Left kidney (tissue), 2 donors: ENCODE measurements around the gene FREY1. TPM values are rescaled to one million over a fixed set of nuclear protein-coding genes. Genes with fewer than 3 reads are reported as not detected.

Source experiments
- DNase-seq: peaks from one replicate; pipeline ENCODE4 v3.0.0-alpha.2; 2013
- polyA plus RNA-seq: library from polyadenylated mRNA; unstranded; fragments of 120-200 nt; gene quantifications from one replicate; pipeline ENCODE4 v1.2.1, GENCODE V29; 2013; ENCODE audit not compliant: insufficient read length

The FREY1 gene
- polyA plus RNA-seq, 1 donor, result 0.18 TPM

DNA sequence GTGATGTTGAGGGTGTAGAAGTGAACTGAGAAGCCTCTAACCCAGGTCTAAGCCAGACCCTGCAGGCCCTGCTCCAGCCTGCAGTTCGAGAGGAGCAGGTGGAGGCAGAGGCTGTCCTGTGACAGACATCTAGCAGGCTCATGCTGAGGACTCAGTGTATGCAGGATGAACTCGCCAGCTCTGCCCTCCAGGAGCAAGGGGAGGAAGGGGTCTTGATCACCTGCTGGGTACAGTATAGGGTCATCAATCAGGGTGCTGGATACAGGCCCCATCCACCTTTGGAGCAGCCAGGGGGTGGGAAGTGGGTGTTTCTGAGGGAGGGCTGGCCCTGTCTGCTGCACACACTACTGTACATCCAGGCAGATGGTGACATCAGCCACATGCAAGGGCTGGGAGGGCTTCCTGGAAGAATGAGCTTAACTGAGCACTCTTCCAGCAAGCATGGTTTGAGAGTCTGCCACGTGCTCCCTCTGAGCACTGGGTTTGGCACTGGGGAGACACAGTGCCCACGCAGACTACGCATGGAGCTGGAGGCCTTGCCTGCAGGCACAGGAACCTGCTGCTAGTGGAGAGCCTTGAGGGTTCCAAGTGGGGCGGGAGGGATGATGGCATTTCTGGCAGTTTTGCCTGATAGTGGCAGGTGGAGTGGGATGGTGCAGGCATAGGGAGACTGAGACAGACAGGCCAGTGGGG is 12.4 kb downstream of the FREY1 start:
- DNase-seq, result no peak

DNA sequence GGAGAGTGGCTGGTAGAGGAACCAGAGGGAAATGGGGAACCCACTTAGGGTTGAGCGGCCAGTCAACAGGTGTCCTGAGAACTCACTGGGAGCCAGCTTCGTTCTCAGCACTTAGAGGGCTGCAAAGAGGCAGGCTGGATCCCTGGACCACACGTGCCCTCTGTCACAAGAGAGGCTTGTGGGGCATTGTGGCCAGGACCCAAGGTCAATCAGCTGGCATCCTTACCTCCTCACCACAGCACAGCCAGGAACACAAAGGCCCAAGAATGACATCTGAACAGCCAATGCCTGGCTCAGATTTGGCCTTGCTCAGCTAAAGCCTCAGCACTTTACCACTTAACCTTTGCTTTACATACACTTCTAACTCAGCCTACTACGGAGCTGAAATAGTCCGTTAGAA is 14.2 kb downstream of the FREY1 start:
- no peak for DNase-seq

DNA sequence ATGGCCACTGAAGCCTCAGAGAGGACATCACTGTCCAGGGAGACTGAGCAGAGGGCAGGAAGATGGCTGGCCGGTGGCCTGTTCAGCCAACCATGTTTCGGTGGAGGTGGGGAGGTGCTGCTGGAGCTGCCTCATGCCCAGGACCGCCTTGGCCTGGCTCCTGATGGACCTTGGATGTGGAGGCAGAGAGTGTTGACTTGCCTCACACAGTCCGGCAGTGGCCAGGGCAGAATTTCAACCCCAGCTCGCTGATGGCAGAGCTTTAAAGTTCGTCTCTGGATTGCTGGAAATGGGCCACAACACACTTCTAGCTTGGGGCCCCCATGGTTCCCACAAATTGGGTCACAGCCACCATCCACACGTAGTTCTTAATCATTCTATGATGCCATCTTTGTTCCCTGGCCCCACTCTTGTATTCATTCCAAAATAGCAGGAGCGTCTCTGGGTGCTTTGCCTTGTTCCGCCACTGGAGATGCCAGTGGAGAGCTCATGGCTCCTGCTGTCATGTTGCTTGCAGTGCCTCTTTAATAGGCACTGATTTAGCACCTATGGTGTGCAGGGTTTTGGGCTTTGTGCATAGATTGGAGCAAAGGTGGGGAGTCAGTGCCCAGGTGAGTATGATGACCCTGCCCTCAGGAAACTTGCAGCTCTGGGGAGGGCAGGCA is 16.1 kb downstream of the FREY1 start:
- no peak for DNase-seq

DNA sequence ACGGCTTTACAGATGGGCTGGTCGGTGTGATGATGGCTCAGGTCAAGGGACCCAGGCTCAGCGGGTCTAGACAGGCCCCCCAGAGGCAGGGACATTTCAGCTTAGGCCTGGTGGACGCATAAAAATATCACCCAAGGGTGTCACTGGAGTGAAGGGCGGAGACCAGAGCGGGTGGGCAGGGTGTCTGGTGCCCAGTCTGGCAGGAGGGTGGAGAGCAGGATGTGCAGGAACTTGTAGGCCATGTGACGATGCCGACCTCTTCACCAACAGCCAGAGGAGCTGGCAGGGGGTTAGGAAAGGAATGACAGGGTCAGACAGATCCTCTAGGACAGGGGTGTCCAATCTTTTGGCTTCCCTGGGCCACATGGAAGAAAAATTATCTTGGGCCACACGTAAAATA is 17.1 kb downstream of the FREY1 start:
- DNase-seq, result no peak

DNA sequence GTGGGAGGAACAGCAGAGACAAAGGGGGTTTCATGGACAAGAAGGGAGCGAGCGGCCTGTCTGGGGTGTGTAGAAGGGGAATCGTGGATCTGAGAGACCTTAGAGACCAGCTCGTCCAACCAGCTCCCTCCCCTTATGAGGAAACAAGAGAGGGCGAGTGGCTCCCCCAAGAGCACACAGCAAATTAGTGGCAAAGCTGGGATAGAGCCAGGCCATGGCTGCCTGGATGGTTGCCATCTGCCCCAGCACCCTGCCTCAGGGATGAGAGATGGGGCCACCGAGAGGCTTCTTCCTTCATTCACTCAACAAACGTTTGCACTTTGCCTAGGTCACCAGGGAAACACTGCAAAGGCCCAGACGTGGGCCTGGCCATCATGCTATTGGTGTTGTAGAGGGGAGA is 17.5 kb downstream of the FREY1 start:
- DNase-seq, result no peak

DNA sequence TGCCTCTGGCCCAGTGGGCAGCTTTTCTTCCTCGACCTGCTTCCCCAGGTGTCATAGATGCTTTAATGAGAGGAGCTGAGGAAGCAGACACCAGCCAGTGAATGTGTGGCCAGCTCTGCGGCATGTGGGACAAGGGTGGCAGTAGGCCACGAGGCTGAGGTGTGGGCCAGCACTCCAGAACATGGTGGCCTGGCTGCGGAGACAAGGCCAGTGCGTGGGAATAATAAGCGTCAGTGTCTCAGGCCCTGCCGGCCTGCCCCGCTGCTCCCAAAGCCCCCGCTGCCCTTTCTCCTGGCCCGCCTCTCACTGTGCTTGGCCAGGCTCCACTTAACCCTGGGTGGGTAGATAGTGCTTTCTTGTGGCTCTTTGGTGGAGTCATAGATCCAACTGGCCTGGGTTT is 19.5 kb downstream of the FREY1 start:
- DNase-seq, result no peak

DNA sequence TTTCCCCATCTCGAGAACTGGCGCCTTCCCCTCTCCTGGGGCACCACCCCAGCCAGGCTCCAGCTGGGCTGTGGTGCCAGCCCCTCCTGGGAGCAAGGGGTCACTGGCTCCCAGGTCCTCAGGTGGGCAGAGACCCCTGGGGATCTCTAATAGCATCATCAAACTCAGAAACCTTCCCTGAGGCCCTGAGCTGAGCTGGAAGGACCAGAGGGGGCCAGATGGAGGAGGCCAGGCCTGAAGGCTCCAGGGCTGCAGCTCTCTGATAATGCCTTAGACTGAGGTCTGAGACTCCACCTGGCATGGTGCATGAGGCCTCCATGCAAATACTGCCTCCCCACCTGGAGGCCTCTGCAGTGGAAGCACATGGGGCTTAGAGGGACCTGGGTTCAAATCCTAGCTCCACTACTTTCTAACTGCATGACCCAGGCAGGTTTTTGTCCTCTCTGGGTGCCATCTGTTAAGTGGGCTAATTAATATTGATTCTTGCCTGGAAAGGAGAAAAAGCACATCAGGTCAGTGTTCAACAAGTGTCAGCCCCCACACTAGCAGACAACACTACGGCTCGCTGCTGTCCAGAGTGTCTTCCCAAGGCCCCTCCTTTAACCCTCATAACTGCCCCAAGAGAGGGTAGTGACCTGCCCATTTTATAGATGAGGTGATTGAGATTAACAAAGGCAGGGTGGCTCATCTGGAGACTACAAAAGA is 20.1 kb downstream of the FREY1 start:
- DNase-seq, result no peak

DNA sequence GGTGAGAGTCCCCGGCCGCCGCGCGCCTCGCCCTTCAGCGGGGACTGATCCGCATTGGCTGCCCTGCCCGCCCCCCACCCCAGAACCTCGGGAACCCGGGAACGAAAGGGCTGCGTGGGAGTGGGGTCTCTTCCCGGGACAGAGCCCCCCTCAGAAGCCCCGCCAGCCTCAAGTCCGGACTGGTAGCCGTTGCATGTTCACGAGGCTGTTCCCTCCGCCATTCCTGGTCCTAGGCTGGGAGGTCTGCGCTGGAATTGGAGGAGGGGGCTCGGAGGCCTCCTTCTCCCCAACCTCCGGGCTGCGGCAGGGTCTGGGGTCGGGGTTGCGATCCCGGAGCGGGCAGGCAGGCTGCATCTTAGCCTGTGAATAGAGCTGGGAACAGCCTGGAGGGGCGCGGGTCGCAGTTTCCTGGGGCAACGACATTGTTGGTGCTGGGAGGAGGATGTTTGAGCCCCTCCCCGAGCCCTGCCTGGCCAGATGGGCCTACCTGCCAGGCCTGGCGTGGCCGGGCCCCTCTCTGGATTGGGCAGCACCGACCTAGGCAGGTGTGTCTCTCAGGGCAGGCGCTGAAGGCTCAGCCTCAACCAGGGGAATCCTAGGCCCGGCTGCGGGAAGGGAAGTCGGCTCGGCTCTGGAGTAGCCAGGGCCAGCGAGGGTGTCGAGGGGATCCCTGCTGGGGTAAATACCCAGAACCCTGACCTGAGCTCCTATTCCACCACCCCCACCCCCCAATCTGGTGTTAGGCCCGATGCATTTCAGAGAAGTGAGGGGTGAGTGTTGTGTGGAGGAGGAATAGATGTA is 20.9 kb downstream of the FREY1 start:
- DNase-seq, result no peak

DNA sequence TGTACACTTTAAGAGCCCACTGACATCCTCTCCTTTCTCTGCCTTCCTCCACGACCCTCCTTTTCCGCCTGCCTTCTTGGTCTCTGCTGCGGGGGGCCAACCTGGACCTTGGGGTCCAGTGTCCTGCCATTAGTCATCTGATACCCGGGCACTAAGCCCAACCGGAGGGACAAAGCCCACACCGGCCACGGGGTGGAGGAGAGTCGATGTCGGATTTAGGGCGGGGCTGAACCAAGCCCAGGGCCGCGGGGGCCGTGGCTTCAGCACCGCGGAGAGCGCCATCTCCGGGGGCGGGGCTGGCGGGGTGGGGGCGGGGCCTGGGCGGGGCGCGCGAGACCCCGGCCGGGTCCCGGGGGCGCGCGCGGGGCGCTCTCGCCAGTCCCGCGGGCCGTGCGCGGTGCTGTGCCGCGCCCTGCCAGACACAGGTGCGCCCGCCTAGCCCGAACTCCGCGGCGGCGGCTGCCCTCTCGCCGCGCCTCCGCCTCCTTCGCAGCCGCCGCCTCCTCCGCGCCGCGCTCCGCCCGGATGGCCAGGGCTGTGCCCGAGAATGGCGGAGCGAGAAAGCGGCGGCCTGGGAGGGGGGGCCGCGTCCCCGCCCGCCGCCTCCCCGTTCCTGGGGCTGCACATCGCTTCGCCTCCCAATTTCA is 21.7 kb downstream of the FREY1 start, which contains the start of gene MAPK8IP1:
Gene MAPK8IP1, plus strand, starts transcription at position 378 of the 647 bp plus-strand sequence. Its CDS starts 170 bp downstream, at position 548.
- DNase-seq, result peak; percentile 44

DNA sequence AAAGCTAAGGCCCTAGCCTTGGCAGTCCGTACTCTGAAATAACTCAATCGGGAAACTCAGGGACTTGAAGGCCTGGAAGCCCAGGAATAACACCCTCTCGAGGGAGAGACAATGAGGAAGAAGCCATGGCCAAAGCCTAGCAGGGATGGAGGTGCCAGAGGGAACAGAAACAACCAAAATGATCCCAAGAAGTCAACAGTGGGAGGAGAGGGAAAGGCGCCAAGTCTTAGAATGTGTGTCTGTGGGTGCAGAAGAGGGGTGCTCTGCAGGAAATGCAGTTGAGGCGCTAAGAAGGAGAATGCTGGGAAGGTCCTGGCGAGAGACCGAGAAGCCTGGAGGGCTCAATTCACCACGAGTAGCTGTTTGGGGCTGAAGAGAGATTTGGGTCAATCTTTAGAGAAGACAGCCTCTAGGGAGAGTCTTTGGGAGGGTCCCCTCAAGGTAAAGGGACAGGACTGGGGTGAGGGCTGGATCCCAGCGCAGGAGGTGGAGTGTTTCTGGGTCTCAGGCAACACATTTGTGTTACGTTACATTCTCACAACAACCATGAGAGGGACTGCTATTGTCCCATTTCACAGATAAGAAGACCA is 22.4 kb downstream of the FREY1 start:
- no peak for DNase-seq

DNA sequence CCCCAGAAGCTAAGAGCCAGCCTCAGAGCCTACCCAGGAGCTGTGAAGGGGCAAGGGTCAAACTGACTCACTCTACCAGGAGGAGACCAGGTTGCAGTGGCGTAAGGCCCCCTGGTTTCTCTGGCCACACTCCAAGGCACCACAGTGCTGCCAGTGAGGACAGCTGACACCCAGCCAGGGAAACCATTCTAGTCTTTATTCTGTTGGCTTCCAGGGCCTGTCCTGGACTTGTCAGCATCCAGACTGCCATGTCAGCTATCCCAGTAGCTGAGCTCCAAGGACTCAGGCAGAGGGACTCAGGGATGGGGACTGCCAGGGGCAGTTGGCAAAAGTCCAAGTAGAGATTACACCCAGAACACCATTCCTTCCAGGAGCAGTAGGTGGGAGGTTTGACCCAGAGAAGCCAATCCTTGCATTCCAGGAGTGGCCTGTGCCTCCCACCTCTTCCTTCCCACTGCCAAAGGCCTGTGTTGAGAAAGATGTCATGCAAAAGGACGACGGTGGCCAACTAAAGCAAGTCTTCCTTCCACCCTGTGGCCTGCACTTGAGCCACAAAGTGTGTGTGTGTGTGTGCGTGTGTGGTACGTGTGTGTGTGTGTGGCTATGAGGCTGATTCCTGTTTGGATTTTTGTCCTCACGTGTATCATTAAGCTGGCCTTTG is 25.2 kb downstream of the FREY1 start:
- no peak for DNase-seq

DNA sequence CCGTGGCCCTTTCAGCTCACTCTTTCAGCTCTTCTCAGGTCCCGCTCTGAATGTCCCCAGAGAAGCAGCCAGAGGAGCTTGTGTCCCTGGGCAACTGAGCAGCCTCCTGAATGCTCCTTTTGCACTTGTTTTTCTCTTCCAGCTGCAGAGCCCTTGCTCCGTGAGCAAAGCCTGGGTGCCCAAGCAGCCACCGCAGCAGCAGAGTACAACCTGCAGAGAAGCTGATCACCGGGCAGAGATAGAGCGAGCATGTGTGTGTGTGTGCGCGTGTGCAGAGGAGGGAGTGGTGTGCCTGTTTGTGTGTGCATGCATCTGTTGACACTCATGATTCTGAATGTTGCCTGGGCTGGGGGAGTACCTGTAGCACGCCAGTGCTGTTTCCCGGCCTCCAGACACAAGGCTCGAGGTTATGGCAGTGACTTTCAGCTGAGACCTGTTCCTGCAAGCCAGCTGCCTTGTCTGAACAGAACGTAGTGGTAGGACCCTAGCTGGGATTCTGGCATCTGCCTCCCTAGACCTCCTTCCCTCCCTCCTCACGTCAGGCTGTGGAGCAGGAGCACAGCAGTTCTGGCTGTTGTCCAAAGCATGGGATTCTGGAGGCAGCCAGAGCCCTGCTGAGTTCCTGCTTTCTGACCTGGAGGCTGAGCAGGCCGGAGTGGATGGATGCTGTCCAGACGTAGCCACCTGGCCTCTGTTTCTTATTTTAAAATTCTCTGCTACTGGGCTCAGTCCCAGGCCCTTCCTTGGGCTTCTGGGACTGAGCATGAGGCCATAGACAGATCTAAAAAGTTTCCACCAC is 26.1 kb downstream of the FREY1 start:
- DNase-seq, result no peak

DNA sequence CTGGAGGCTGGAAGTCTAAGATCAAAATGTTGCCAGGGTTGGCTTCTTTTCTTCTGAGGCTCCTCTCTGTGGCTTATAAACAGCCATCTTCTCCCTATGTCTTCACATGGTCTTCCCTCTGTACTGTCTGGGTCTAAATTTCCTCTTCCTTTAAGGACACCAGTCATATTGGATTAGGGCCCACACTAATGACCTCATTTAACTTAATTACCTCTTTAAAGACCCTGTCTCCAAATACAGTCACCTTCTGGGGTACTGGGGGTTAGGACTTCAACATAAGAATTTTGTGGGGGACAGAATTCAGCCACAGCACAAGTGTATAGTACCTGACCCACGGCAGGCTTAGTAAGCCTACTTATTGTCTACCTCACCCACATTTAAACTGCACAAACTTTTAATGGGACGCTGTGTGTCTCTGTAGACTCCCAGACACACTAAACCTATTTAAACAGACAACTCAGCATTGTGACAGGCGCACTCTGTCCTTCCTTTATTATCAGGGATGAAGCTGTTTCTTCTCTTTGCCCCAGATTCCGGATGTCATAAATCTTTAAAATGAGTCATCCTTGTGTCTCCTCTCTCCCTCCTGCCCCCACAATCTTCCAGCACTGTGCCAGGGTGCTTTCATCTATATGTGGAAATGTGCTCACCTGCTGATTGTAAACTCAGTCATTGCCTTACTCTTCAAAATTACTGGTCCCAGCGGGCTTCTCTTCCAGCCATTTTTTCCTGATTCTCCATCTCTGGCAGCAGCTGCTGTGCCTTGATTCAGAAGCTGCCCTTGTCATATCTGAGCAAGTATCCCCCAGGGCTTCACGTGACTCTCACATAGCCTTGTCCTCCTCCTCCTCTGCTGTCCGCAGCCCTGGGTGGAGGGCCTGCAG is 27.0 kb downstream of the FREY1 start:
- DNase-seq, result no peak

DNA sequence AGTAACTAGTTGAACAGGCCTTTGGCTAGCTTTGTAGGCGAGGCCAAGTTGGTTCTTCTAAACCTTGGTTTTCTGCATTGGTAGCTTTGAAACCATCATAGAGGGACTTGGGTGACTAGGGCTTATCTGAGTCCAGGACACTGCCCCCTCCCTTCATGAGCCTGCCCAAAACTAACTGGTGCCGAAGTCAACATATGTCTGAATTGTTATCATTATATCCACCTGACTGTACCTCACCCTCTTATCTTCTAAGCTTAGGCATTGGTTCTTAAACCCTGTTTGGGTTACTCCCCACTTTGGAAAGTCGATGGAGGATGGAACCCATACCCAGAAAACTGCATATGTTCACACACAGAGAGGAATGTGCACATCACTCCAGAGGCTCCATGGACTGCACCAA is 29.2 kb downstream of the FREY1 start:
- no peak for DNase-seq

DNA sequence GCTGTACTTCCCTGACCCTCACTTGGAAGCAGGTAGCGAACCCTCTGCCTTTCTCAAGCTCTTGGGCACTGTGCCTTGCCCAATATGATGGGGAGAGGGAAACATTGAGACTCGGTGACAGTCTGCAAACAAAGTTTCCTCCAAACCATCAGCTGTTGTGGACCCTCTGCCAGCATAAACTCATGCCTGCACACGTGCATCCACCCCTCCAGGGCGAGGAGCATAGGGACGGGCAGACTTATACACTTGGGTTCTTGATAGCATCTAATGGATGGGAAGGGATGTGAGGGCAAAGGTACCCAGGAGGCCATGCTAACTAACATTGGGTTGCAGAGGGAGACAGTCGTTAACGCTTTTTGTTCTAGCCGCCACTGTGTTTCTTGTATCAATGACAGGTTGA is 29.9 kb downstream of the FREY1 start:
- DNase-seq, result no peak

DNA sequence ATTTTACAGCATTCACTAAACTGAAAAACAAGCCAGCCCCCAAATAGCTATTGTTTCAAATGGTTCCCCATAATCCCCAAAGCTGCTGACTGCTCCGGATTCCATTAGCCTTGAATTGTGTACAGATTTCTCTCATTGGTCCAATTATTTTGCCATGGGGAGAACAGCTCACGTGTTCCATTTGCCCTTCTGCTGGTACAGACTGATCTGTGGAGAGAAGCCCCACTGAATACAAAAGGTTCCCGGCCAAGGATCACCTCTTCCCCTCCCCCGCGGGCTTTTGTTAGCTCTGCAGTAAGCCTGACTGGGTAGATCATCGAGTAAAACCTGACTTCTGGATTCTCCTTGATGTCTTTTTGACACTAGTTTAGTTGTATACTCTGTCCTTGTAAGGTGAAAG is 30.7 kb downstream of the FREY1 start:
- no peak for DNase-seq

DNA sequence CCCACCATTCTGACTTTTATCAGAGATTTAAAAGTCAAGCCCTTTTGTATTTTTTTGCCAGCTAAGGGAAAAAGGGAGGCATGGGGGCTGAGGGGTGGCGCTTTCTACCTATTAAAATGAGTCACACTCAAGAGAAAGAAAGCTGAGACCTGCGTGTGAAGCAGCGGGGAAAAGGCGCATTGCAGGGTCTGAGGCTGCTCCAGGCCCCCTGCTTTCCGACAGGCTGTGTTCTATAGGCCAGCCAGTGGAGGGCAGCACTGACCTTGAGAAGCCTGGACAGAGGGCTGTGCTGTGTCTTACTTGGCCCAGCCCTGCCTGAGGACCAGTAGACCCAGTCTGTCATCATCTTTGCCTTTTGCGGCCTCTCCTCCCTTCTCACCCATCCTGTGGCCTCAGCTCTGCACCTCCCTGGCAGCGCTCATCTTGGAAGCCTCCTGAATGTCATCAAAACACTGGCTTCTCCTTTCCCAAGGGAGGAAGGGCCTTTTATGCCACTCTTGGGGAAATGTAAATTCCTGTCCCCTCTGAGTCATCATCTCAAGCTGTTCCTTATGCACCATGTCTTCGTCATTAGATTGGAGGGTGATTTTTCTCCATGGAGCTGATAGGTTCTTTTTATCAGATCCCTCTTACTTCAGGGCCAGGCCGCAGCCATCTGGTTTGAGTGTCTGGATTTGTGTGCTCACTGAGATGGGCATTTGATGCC is 34.3 kb downstream of the FREY1 start:
- peak; percentile 45 for DNase-seq

DNA sequence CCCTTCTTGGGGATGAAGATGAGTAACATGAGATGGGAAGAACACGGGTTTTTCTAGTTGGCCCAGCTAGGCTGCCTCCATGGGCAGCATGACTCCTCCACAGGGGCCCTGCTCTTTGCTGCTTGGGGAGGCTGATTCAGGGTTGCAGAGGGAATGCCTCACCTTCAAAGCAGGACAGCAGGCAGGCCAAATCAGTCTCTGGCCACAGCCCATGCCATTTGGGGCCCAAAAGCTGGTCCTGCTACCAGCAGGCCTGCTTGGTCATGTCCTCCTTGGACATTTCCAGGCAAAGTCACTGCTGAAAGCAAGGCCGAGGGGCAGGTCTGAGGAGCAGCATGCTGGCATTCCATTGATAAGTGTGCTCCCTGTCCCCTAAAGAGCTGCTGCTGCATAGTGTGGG is 35.4 kb downstream of the FREY1 start:
- DNase-seq, result no peak
